ENCODE results near the gene CGA. TPM values are rescaled to one million over a fixed set of nuclear protein-coding genes. Genes with fewer than 3 reads are reported as not detected.

CGA gene
- total and polyA plus RNA-seq, 11 donors = 0.40 to 0.89 (median 0.49) TPM; not detected in 8

- intact Hi-C loops (cut with DNase I) = no loop called here
- H3K9me3 ChIP-seq = no peaks in the 10 kb centered on the region
- 69 to 75% (median 73%) methylated on average over 2 of the region's 2 CpGs for WGBS, 4 donors
- H3K27me3 ChIP-seq = peaks cover 0 to 9% (median 0%) of the 10 kb centered on the region in 9 donors
- DNase-seq = no peak
- TF ChIP-seq CTCF (IDR thresholded peaks at IDR 0.05) (no peak), POLR2A (IDR thresholded peaks at IDR 0.05) (no peak)
- no peaks in the 10 kb centered on the region for H3K36me3 ChIP-seq
- no peak overlapping the region for H3K27ac ChIP-seq
- no peak overlapping the region for H3K4me3 ChIP-seq
- no peak for ATAC-seq
- no peaks in the 10 kb centered on the region for H3K4me1 ChIP-seq
Measured at GRCh38 chr6:87093651-87094050, 1.3 kb downstream of the CGA start.

GRCh38 chr6:87093199-87093598 is 1.7 kb downstream of the CGA start:
- H3K36me3 ChIP-seq = no peaks in the 10 kb centered on the region
- ATAC-seq (no peak), DNase-seq (no peak)
- H3K9me3 ChIP-seq = no peaks in the 10 kb centered on the region
- no peak overlapping the region for H3K4me3 ChIP-seq
- H3K27me3 ChIP-seq = peaks cover 0 to 9% (median 0%) of the 10 kb centered on the region in 9 donors
- intact Hi-C loops (cut with DNase I) = no loop called here
- TF ChIP-seq POLR2A (IDR thresholded peaks at IDR 0.05) = no peak
- no peak for TF ChIP-seq CTCF (IDR thresholded peaks at IDR 0.05)
- H3K27ac ChIP-seq = no peak overlapping the region
- no peaks in the 10 kb centered on the region for H3K4me1 ChIP-seq

- no peak overlapping the region for H3K4me3 ChIP-seq
- intact Hi-C loops (cut with DNase I) = no loop called here
- no peaks in the 10 kb centered on the region for H3K9me3 ChIP-seq
- peaks cover 0 to 9% (median 0%) of the 10 kb centered on the region in 9 donors for H3K27me3 ChIP-seq
- DNase-seq = no peak
- H3K27ac ChIP-seq = no peak overlapping the region
- no peak for TF ChIP-seq POLR2A (IDR thresholded peaks at IDR 0.05)
- no peak for TF ChIP-seq CTCF (IDR thresholded peaks at IDR 0.05)
- ATAC-seq = no peak
- no peaks in the 10 kb centered on the region for H3K36me3 ChIP-seq
- H3K4me1 ChIP-seq = no peaks in the 10 kb centered on the region
- WGBS, 4 donors = 55 to 81% (median 69%) methylated on average over 3 of the region's 3 CpGs
Measured at GRCh38 chr6:87092435-87092834, 2.5 kb downstream of the CGA start.

GRCh38 chr6:87089135-87089534 is 5.8 kb downstream of the CGA start:
- no peak overlapping the region for H3K27ac ChIP-seq
- H3K36me3 ChIP-seq = no peaks in the 10 kb centered on the region
- TF ChIP-seq POLR2A (IDR thresholded peaks at IDR 0.05) = no peak
- TF ChIP-seq CTCF (IDR thresholded peaks at IDR 0.05) = no peak
- WGBS, 4 donors = 86 to 92% (median 89%) methylated on average over 2 of the region's 2 CpGs
- intact Hi-C loops (cut with DNase I) = no loop called here
- peaks cover 0 to 10% (median 0%) of the 10 kb centered on the region in 9 donors for H3K27me3 ChIP-seq
- H3K4me1 ChIP-seq = no peaks in the 10 kb centered on the region
- DNase-seq = no peak
- ATAC-seq = no peak
- H3K9me3 ChIP-seq = no peaks in the 10 kb centered on the region
- no peak overlapping the region for H3K4me3 ChIP-seq
